SK-N-SH (cell line): ENCODE results near the gene SCEL. TPM values are rescaled to one million over a fixed set of nuclear protein-coding genes. Genes with fewer than 3 reads are reported as not detected.

ENCODE experiments used
- CTCF ChIA-PET: fragments of 300-600, 350-600 bp; formaldehyde crosslinking; extraction: SDS; loops from one replicate; lab custom pipeline; 2021; lab: Yijun Ruan, JAX
- POLR2A ChIA-PET: fragments of 350-600 bp; sonication (Branson Sonifier 250); formaldehyde crosslinking; extraction: SDS; loops from one replicate; lab custom pipeline; 2020; ENCODE audit warnings: antibody characterized with exemption, inconsistent platforms; lab: Yijun Ruan, JAX
- DNase-seq: peaks from one replicate; pipeline ENCODE4 v3.0.0; 2012
- H2AFZ ChIP-seq: fragments of 200-600 bp; sonication (generic); 2 replicates; pipeline ENCODE4 v1.8.1; 2016; ENCODE audit warnings: antibody characterized with exemption, mild to moderate bottlenecking, low read depth
- H3F3A ChIP-seq: fragments of 200-600 bp; sonication (generic); replicated peaks from 2 replicates; pipeline ENCODE3; 2016; ENCODE audit warnings: antibody characterized with exemption, mild to moderate bottlenecking; ENCODE audit not compliant: insufficient read depth
- H3K27ac ChIP-seq, 2 experiments: fragments of 200-500 bp in 1 of 2; fragments of 200-600 bp in 1 of 2; sonication (Bioruptor generic) in 1 of 2; sonication (generic), shearing (Covaris generic) in 1 of 2; 2 replicates each; pipeline versions ENCODE4 v1.5.1 to v1.6.1; 2014 to 2016; ENCODE audit warnings: low read depth in 2 of 2, inconsistent platforms in 1 of 2, low read length in 1 of 2, mild to moderate bottlenecking in 1 of 2, mixed read lengths in 1 of 2
- H3K27me3 ChIP-seq: fragments of 200-600 bp; sonication (generic), shearing (Covaris generic); 2 replicates; pipeline ENCODE4 v1.6.1; 2016; ENCODE audit warnings: mixed run types; ENCODE audit not compliant: insufficient read depth
- H3K36me3 ChIP-seq, 2 experiments: fragments of 200-500 bp in 1 of 2; fragments of 200-600 bp in 1 of 2; sonication (Bioruptor generic) in 1 of 2; sonication (generic) in 1 of 2; replicated peaks in 1 of 2; 2 replicates each; pipeline versions ENCODE3 to v1.5.1; 2014 to 2016; ENCODE audit warnings: low read length in 1 of 2, mild to moderate bottlenecking in 1 of 2; ENCODE audit not compliant: insufficient read depth in 2 of 2, control insufficient read depth in 1 of 2
- H3K4me1 ChIP-seq, 2 experiments: fragments of 200-500 bp in 1 of 2; fragments of 200-600 bp in 1 of 2; sonication (Bioruptor generic) in 1 of 2; sonication (generic), shearing (Covaris generic) in 1 of 2; 2 replicates each; pipeline versions ENCODE4 v1.5.1 to v1.6.1; 2014 to 2016; ENCODE audit warnings: low read depth in 1 of 2, low read length in 1 of 2, mixed run types in 1 of 2; ENCODE audit not compliant: insufficient read depth in 2 of 2, control insufficient read depth in 1 of 2
- H3K4me2 ChIP-seq: fragments of 200-600 bp; sonication (generic), shearing (Covaris generic); 2 replicates; pipeline ENCODE4 v1.6.1; 2017; ENCODE audit warnings: mixed run types
- H3K4me3 ChIP-seq, 2 experiments: fragments of 200-500 bp in 1 of 2; fragments of 200-600 bp in 1 of 2; sonication (Bioruptor generic) in 1 of 2; sonication (generic), shearing (Covaris generic) in 1 of 2; 2 replicates each; pipeline versions ENCODE4 v1.5.1 to v1.8.1; 2014 to 2016; ENCODE audit warnings: low read depth in 2 of 2, inconsistent platforms in 1 of 2, low read length in 1 of 2, mild to moderate bottlenecking in 1 of 2, mixed read lengths in 1 of 2, moderate library complexity in 1 of 2
- H3K79me2 ChIP-seq: fragments of 200-600 bp; sonication (generic); 2 replicates; pipeline ENCODE4 v1.8.1; 2017; ENCODE audit warnings: mild to moderate bottlenecking; ENCODE audit not compliant: insufficient read depth
- H3K9ac ChIP-seq: fragments of 200-600 bp; sonication (generic); 2 replicates; pipeline ENCODE4 v1.6.1; 2017; ENCODE audit warnings: mixed run types
- H3K9me2 ChIP-seq: fragments of 200-600 bp; sonication (generic); 2 replicates; pipeline ENCODE4 v1.6.1; 2017; ENCODE audit warnings: mixed run types
- H3K9me3 ChIP-seq: fragments of 200-600 bp; sonication (generic); 2 replicates; pipeline ENCODE4 v1.6.1; 2017; ENCODE audit warnings: mixed run types, mild to moderate bottlenecking, moderate library complexity
- H4K20me1 ChIP-seq: fragments of 200-600 bp; sonication (generic); 2 replicates; pipeline ENCODE4 v1.6.1; 2017; ENCODE audit warnings: mild to moderate bottlenecking, mixed run types; ENCODE audit not compliant: insufficient read depth
- CHD2 ChIP-seq: fragments of 150-350 bp; IDR thresholded peaks from 2 replicates; pipeline ENCODE4 v1.6.1; 2018; ENCODE audit warnings: low read length; ENCODE audit not compliant: partially characterized antibody
- EP300 ChIP-seq, 2 experiments: IDR thresholded peaks; 2 replicates each; pipeline versions ENCODE4 v1.4.0 to v1.6.1; 2012; ENCODE audit warnings: borderline replicate concordance in 1 of 2, low read depth in 1 of 2, low read length in 1 of 2
- FOSL2 ChIP-seq: IDR thresholded peaks from 2 replicates; pipeline ENCODE4 v1.4.0; 2012; ENCODE audit warnings: low read depth, mild to moderate bottlenecking, moderate library complexity, borderline replicate concordance
- FOXM1 ChIP-seq: IDR thresholded peaks from 2 replicates; pipeline ENCODE4 v1.4.0; 2012; ENCODE audit warnings: low read depth, mild to moderate bottlenecking
- GABPA ChIP-seq: IDR thresholded peaks from 2 replicates; pipeline ENCODE4 v1.4.0; 2012; ENCODE audit warnings: low read depth, mild to moderate bottlenecking
- GATA2 ChIP-seq: sonication (generic); formaldehyde crosslinking; IDR thresholded peaks from 2 replicates; pipeline ENCODE4 v1.5.0; 2020; ENCODE audit warnings: mild to moderate bottlenecking, missing genetic modification reagents
- JUND ChIP-seq: IDR thresholded peaks from 2 replicates; pipeline ENCODE4 v1.4.0; 2012
- MEF2A ChIP-seq: IDR thresholded peaks from 2 replicates; pipeline ENCODE4 v1.4.0; 2012; ENCODE audit warnings: low read depth, borderline replicate concordance
- NFIC ChIP-seq: IDR thresholded peaks from 2 replicates; pipeline ENCODE4 v1.4.0; 2012; ENCODE audit warnings: borderline replicate concordance
- NRF1 ChIP-seq: IDR thresholded peaks from 2 replicates; pipeline ENCODE4 v1.6.1; 2012; ENCODE audit warnings: low read depth, mild to moderate bottlenecking, low read length
- RAD21 ChIP-seq: IDR thresholded peaks from 2 replicates; pipeline ENCODE4 v1.6.1; 2012; ENCODE audit warnings: mild to moderate bottlenecking, low read length
- RCOR1 ChIP-seq: fragments of 150-350 bp; IDR thresholded peaks from 2 replicates; pipeline ENCODE4 v1.6.1; 2017; ENCODE audit warnings: antibody characterized with exemption, low read length
- RFX5 ChIP-seq: IDR thresholded peaks from 2 replicates; pipeline ENCODE4 v1.6.1; 2012; ENCODE audit warnings: mild to moderate bottlenecking, improper control_type of control experiment, low read length
- RXRA ChIP-seq: IDR thresholded peaks from 2 replicates; pipeline ENCODE4 v1.4.0; 2012; ENCODE audit warnings: low read depth, mild to moderate bottlenecking, borderline replicate concordance
- SIN3A ChIP-seq: IDR thresholded peaks from 2 replicates; pipeline ENCODE4 v1.6.1; 2012; ENCODE audit warnings: low read depth, mild to moderate bottlenecking, low read length, moderate library complexity, borderline replicate concordance
- TCF12 ChIP-seq: IDR thresholded peaks from 2 replicates; pipeline ENCODE4 v1.4.0; 2012
- WGBS: methylation state at CpG from one replicate; pipeline ENCODE4 v1.1.6; 2017; ENCODE audit warnings: low lambda C conversion rate; 5-methylcytosine and 5-hydroxymethylcytosine counted together
- polyA plus RNA-seq, 3 experiments: library from polyadenylated mRNA; depleted of rRNA; stranded (reverse); fragments of >200 nt; gene quantifications; 2 replicates each; pipeline ENCODE4 v1.2.3, GENCODE V29; 2012
- TF ChIP-seq, protein P1 (sequence below): IDR thresholded peaks from 2 replicates; pipeline ENCODE4 v1.4.0; 2012; ENCODE audit warnings: low read depth
- TF ChIP-seq, protein P2 (sequence below): fragments of 150-350 bp; IDR thresholded peaks from 2 replicates; pipeline ENCODE4 v1.6.1; 2017; ENCODE audit warnings: antibody characterized with exemption, low read length, low read depth, borderline replicate concordance
- TF ChIP-seq, protein P3 (sequence below): IDR thresholded peaks from 2 replicates; pipeline ENCODE4 v1.4.0; 2012; ENCODE audit warnings: low read depth, borderline replicate concordance
- TF ChIP-seq, protein P4 (sequence below): IDR thresholded peaks from 2 replicates; pipeline ENCODE4 v1.4.0; 2012; ENCODE audit warnings: low read depth, borderline replicate concordance
- TF ChIP-seq, protein P5 (sequence below): fragments of 200-600 bp; sonication (generic); IDR thresholded peaks from 2 replicates; pipeline ENCODE4 v1.6.1; 2017; ENCODE audit warnings: antibody characterized with exemption, mild to moderate bottlenecking, moderate library complexity
- TF ChIP-seq, protein P6 (sequence below): IDR thresholded peaks from 2 replicates; pipeline ENCODE4; 2012

The SCEL gene
- polyA plus RNA-seq, 1 of the 3 experiments (the other 2 are of a cell fraction) = 0.02 TPM

DNA sequence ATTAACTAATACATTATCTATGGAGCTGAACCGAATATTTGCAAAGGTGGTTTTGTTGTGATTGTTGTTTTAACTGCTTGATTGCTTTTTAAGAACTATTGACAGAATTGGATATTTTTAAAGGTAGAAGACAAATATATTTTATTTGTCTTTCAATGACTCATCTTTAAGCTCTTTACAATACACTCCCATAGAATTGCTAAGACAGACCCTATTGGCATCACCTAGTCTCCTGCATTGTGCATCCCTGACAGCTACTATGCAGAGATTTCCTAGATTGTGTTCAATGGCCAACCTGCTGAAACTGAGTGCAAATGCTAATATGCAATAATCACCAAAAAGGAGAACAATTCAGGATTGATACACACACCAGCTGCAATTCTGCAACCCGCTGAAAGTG lies 19.7 kb upstream of the SCEL start (continued):
- TF ChIP-seq, protein P1, sequence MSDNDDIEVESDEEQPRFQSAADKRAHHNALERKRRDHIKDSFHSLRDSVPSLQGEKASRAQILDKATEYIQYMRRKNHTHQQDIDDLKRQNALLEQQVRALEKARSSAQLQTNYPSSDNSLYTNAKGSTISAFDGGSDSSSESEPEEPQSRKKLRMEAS = no peak
- TF ChIP-seq NFIC (no peak), SIN3A (no peak), GABPA (no peak), FOXM1 (no peak), RFX5 (no peak), RCOR1 (no peak), RAD21 (no peak), FOSL2 (no peak), TCF12 (no peak)
- TF ChIP-seq, protein P2, sequence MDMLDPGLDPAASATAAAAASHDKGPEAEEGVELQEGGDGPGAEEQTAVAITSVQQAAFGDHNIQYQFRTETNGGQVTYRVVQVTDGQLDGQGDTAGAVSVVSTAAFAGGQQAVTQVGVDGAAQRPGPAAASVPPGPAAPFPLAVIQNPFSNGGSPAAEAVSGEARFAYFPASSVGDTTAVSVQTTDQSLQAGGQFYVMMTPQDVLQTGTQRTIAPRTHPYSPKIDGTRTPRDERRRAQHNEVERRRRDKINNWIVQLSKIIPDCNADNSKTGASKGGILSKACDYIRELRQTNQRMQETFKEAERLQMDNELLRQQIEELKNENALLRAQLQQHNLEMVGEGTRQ = no peak
- TF ChIP-seq, protein P3, sequence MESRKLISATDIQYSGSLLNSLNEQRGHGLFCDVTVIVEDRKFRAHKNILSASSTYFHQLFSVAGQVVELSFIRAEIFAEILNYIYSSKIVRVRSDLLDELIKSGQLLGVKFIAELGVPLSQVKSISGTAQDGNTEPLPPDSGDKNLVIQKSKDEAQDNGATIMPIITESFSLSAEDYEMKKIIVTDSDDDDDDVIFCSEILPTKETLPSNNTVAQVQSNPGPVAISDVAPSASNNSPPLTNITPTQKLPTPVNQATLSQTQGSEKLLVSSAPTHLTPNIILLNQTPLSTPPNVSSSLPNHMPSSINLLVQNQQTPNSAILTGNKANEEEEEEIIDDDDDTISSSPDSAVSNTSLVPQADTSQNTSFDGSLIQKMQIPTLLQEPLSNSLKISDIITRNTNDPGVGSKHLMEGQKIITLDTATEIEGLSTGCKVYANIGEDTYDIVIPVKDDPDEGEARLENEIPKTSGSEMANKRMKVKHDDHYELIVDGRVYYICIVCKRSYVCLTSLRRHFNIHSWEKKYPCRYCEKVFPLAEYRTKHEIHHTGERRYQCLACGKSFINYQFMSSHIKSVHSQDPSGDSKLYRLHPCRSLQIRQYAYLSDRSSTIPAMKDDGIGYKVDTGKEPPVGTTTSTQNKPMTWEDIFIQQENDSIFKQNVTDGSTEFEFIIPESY = no peak
- TF ChIP-seq, protein P4, sequence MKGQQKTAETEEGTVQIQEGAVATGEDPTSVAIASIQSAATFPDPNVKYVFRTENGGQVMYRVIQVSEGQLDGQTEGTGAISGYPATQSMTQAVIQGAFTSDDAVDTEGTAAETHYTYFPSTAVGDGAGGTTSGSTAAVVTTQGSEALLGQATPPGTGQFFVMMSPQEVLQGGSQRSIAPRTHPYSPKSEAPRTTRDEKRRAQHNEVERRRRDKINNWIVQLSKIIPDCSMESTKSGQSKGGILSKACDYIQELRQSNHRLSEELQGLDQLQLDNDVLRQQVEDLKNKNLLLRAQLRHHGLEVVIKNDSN = no peak

DNA sequence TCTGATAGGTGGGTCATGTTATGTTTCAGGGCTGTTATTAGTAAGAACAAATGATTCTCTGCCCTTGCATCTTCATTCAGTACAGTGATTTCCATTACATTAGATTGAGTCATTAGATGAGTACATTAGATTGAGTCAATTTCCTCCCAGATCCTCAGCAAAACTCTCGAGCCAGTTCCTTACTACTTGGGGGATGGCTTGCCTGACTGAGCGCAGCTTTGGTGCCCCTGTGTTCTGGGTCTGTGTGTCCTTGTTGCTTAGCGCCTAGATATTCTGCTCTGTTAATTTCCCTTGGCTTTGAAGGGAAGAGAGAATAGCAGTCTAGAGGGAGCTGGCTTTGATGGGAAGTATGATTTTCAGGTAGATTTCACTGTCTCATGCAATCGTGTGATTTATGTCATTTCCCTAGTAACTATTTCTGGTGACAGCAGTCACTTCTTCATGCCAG lies 19.1 kb upstream of the SCEL start:
- WGBS = 37% methylated on average over 4 of the region's 4 CpGs
- no peaks in the 10 kb centered on the region for H3K79me2 ChIP-seq
- no peaks in the 10 kb centered on the region for H3K27me3 ChIP-seq
- no peaks in the 10 kb centered on the region for H3K9me2 ChIP-seq
- H2AFZ ChIP-seq = peak overlapping the region; percentile 44; the same call in 1 of the 2 replicates
- peaks cover 0 to 31% of the 10 kb centered on the region in 2 experiments for H3K4me1 ChIP-seq
- no peak for DNase-seq
- peak overlapping the region in 1 of 2 experiments; percentile 59; a peak in 2 of 4 replicates for H3K27ac ChIP-seq
- H4K20me1 ChIP-seq = no peaks in the 10 kb centered on the region
- H3K9ac ChIP-seq = peak overlapping the region; percentile 39; the same call in 1 of the 2 replicates
- ChIA-PET POLR2A (no interaction called here), CTCF (interaction anchor here (0.6 to 2.7 kb wide), 3 partner anchors 23 to 38 kb away, joined by 3 to 9 read pairs (median 3); no protein-coding TSS in a partner anchor)
- H3F3A ChIP-seq = peaks cover 15% of the 10 kb centered on the region
- H3K4me3 ChIP-seq = 0 out of 4 replicates have a peak overlapping the region, but pooled peaks of 1 of the 2 experiments have one; percentile 11
- peak in 1 of 2 experiments; percentile 53; a peak in 1 of 4 replicates for TF ChIP-seq EP300 (IDR thresholded peaks at IDR 0.05; ENCODE audit: borderline replicate concordance in 1 of 2, low read depth in 1 of 2, low read length in 1 of 2)
- TF ChIP-seq, protein P1 = no peak
- no peak for TF ChIP-seq GABPA
- TF ChIP-seq FOSL2 = peak; percentile 81; the same call in 1 of the 2 replicates
- no peak for TF ChIP-seq RXRA
- no peak for TF ChIP-seq NRF1
- TF ChIP-seq, protein P5, sequence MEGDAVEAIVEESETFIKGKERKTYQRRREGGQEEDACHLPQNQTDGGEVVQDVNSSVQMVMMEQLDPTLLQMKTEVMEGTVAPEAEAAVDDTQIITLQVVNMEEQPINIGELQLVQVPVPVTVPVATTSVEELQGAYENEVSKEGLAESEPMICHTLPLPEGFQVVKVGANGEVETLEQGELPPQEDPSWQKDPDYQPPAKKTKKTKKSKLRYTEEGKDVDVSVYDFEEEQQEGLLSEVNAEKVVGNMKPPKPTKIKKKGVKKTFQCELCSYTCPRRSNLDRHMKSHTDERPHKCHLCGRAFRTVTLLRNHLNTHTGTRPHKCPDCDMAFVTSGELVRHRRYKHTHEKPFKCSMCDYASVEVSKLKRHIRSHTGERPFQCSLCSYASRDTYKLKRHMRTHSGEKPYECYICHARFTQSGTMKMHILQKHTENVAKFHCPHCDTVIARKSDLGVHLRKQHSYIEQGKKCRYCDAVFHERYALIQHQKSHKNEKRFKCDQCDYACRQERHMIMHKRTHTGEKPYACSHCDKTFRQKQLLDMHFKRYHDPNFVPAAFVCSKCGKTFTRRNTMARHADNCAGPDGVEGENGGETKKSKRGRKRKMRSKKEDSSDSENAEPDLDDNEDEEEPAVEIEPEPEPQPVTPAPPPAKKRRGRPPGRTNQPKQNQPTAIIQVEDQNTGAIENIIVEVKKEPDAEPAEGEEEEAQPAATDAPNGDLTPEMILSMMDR = no peak
- TF ChIP-seq CHD2 = no peak
- no peak for TF ChIP-seq MEF2A
- TF ChIP-seq GATA2 = no peak
- peak; percentile 70 for TF ChIP-seq JUND
- TF ChIP-seq TCF12 = peak; percentile 73
- TF ChIP-seq, protein P6, sequence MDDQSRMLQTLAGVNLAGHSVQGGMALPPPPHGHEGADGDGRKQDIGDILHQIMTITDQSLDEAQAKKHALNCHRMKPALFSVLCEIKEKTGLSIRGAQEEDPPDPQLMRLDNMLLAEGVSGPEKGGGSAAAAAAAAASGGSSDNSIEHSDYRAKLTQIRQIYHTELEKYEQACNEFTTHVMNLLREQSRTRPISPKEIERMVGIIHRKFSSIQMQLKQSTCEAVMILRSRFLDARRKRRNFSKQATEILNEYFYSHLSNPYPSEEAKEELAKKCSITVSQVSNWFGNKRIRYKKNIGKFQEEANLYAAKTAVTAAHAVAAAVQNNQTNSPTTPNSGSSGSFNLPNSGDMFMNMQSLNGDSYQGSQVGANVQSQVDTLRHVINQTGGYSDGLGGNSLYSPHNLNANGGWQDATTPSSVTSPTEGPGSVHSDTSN = peak; percentile 35
- TF ChIP-seq NFIC = peak; percentile 37; the same call in 1 of the 2 replicates
- 0 out of 2 replicates have a peak overlapping the region, but pooled peaks have one; percentile 58 for H3K4me2 ChIP-seq
- H3K36me3 ChIP-seq = no peaks in the 10 kb centered on the region
- H3K9me3 ChIP-seq = no peaks in the 10 kb centered on the region
